Measurements from ENCODE around the gene HELQ. TPM values are rescaled to one million over a fixed set of nuclear protein-coding genes. Genes with fewer than 3 reads are reported as not detected.

The HELQ gene
- total and polyA plus RNA-seq, 9 of the 15 experiments (the other 6 are each of a cell fraction or from before 2014, with no cell fraction given): 3.5 to 15.2 (median 11.9) TPM

DNA sequence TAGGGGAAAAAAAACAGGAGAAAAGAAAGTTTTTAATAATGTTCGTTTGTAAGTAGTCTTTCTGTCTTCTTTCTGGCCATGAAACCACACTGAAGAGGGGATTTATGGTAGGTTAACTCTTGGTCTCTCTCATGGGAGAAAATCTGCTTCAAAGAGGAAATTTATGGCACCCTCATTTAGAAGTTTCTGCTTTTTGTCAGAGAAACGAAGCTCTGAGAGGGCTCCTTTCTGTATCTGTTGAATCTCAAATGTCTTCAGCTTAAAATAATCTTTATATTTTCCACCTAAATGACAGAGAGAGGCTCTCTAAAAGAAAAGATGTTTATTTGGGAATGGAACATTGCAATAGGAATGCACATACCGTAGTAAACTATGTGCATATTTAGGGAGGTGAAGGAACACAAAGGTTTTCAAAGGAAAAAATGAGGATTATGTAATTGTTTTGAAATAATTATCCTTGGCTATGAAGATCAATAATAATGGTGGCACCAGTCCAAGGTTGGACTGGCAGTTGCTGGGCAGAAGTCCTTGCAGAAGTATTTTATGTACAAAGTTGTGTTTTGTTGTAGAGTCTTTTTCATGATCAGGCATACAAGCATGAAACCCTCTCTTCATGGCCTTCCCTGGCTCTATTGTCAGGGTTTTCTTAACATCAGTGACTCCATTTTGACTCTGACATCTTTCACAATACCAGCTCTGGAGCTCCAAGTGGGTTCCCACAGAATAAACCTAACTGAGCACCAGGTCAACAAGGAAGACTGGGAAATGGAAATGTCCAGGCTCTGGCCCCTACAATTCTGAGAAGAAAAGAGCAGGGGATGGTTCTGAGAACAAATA lies 67.9 kb downstream of the HELQ start (continued):
- TF ChIP-seq HEY1 (CRISPR knock-in tag; IDR thresholded peaks at IDR 0.05; ENCODE audit: borderline replicate concordance) (no peak), KDM4B (IDR thresholded peaks at IDR 0.05; ENCODE audit: borderline replicate concordance in 2 of 2, low read depth in 1 of 2) (no peak), ETS2 (tag; IDR thresholded peaks at IDR 0.05; ENCODE audit: borderline replicate concordance, poor library complexity, severe bottlenecking) (no peak), PYGO2 (tag; IDR thresholded peaks at IDR 0.05) (0 out of 2 replicates have a peak, but pooled peaks have one; percentile 41), RBM14 (IDR thresholded peaks at IDR 0.05; ENCODE audit: borderline replicate concordance, insufficient read depth, low read depth, low read length) (no peak), ZBED1 (IDR thresholded peaks at IDR 0.05) (no peak), ZNF24 (IDR thresholded peaks at IDR 0.05) (no peak), SUPT5H (IDR thresholded peaks at IDR 0.05) (no peak), SMAD4 (CRISPR knock-in tag; conservative IDR thresholded peaks at IDR 0.05) (peak; percentile 50; the same call in 1 of the 2 replicates), ZNF77 (CRISPR knock-in tag; IDR thresholded peaks at IDR 0.05) (no peak)
- TF ChIP-seq, protein P1, sequence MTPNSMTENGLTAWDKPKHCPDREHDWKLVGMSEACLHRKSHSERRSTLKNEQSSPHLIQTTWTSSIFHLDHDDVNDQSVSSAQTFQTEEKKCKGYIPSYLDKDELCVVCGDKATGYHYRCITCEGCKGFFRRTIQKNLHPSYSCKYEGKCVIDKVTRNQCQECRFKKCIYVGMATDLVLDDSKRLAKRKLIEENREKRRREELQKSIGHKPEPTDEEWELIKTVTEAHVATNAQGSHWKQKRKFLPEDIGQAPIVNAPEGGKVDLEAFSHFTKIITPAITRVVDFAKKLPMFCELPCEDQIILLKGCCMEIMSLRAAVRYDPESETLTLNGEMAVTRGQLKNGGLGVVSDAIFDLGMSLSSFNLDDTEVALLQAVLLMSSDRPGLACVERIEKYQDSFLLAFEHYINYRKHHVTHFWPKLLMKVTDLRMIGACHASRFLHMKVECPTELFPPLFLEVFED (CRISPR knock-in tag; conservative IDR thresholded peaks at IDR 0.05): no peak
- TF ChIP-seq, protein P2, sequence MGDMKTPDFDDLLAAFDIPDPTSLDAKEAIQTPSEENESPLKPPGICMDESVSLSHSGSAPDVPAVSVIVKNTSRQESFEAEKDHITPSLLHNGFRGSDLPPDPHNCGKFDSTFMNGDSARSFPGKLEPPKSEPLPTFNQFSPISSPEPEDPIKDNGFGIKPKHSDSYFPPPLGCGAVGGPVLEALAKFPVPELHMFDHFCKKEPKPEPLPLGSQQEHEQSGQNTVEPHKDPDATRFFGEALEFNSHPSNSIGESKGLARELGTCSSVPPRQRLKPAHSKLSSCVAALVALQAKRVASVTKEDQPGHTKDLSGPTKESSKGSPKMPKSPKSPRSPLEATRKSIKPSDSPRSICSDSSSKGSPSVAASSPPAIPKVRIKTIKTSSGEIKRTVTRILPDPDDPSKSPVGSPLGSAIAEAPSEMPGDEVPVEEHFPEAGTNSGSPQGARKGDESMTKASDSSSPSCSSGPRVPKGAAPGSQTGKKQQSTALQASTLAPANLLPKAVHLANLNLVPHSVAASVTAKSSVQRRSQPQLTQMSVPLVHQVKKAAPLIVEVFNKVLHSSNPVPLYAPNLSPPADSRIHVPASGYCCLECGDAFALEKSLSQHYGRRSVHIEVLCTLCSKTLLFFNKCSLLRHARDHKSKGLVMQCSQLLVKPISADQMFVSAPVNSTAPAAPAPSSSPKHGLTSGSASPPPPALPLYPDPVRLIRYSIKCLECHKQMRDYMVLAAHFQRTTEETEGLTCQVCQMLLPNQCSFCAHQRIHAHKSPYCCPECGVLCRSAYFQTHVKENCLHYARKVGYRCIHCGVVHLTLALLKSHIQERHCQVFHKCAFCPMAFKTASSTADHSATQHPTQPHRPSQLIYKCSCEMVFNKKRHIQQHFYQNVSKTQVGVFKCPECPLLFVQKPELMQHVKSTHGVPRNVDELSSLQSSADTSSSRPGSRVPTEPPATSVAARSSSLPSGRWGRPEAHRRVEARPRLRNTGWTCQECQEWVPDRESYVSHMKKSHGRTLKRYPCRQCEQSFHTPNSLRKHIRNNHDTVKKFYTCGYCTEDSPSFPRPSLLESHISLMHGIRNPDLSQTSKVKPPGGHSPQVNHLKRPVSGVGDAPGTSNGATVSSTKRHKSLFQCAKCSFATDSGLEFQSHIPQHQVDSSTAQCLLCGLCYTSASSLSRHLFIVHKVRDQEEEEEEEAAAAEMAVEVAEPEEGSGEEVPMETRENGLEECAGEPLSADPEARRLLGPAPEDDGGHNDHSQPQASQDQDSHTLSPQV (IDR thresholded peaks at IDR 0.05): peak; percentile 70
- TF ChIP-seq, protein P3, sequence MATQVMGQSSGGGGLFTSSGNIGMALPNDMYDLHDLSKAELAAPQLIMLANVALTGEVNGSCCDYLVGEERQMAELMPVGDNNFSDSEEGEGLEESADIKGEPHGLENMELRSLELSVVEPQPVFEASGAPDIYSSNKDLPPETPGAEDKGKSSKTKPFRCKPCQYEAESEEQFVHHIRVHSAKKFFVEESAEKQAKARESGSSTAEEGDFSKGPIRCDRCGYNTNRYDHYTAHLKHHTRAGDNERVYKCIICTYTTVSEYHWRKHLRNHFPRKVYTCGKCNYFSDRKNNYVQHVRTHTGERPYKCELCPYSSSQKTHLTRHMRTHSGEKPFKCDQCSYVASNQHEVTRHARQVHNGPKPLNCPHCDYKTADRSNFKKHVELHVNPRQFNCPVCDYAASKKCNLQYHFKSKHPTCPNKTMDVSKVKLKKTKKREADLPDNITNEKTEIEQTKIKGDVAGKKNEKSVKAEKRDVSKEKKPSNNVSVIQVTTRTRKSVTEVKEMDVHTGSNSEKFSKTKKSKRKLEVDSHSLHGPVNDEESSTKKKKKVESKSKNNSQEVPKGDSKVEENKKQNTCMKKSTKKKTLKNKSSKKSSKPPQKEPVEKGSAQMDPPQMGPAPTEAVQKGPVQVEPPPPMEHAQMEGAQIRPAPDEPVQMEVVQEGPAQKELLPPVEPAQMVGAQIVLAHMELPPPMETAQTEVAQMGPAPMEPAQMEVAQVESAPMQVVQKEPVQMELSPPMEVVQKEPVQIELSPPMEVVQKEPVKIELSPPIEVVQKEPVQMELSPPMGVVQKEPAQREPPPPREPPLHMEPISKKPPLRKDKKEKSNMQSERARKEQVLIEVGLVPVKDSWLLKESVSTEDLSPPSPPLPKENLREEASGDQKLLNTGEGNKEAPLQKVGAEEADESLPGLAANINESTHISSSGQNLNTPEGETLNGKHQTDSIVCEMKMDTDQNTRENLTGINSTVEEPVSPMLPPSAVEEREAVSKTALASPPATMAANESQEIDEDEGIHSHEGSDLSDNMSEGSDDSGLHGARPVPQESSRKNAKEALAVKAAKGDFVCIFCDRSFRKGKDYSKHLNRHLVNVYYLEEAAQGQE (IDR thresholded peaks at IDR 0.05; ENCODE audit: borderline replicate concordance): no peak
- TF ChIP-seq, protein P3 (CRISPR knock-in tag; IDR thresholded peaks at IDR 0.05; ENCODE audit: low read depth): no peak

All from K562 (cell line).